ENCODE results near the gene OGFOD3.

DNA sequence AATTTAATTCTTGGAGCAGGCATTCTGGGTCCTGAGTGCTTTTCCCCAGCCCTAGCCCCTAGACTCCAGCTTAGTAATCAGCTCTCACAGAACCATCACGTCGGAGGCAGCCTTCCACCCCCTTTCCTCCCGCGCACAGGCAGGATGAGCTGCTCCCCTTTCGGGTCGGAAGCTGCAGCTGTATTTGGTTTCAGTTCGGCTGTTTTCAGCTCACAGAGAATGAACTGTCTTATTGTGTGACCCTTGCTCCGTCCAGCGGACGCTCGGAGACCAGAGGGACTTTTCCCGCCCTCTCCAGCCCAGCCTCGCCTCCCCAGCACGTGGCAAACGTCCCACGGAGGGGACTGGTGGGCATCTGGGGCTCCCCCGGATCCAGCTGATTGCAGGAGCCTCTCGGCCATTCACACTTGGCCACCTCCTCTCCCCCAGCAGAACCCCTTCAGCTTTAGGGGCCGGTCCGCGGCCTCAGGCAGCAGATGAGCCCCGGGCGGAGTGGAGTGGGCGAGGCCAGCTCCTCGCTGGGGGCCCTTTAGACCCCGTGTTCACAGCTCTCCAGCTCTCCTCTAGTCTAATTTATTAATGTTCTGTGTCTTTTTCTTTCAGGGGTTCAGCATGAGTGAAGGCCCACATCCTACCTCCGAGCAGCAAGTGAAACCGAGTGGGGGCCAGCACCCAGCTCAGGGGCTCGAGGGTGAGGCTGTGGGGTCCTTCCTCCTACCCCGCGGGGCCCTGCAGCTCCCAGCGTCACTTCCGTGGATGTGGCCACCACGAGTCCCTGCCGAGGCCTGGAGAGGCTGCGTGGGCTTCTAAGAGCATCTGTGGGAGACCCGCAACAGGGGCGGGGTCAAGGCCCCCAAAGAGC lies 47.7 kb downstream of the OGFOD3 start:
- TF ChIP-seq, protein P1, sequence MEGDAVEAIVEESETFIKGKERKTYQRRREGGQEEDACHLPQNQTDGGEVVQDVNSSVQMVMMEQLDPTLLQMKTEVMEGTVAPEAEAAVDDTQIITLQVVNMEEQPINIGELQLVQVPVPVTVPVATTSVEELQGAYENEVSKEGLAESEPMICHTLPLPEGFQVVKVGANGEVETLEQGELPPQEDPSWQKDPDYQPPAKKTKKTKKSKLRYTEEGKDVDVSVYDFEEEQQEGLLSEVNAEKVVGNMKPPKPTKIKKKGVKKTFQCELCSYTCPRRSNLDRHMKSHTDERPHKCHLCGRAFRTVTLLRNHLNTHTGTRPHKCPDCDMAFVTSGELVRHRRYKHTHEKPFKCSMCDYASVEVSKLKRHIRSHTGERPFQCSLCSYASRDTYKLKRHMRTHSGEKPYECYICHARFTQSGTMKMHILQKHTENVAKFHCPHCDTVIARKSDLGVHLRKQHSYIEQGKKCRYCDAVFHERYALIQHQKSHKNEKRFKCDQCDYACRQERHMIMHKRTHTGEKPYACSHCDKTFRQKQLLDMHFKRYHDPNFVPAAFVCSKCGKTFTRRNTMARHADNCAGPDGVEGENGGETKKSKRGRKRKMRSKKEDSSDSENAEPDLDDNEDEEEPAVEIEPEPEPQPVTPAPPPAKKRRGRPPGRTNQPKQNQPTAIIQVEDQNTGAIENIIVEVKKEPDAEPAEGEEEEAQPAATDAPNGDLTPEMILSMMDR (IDR thresholded peaks at IDR 0.05), result no peak
- TF ChIP-seq POLR2AphosphoS5 (IDR thresholded peaks at IDR 0.05; ENCODE audit: insufficient read depth in 1 of 2, low read depth in 1 of 2), result no peak

Measured in vagina (tissue), 2 donors.